Left kidney (tissue), 8 donors: ENCODE data around the gene ZNF829. TPM values are rescaled to one million over a fixed set of nuclear protein-coding genes. Genes with fewer than 3 reads are reported as not detected.

Source experiments
- DNase-seq: peaks from one replicate; pipeline ENCODE4 v3.0.0-alpha.2; 2013
- long read RNA-seq, 8 donors: transcript quantifications; one replicate each; lab custom pipeline, GENCODE V29; 2026
- polyA plus RNA-seq: library from polyadenylated mRNA; unstranded; fragments of 120-200 nt; gene quantifications from one replicate; pipeline ENCODE4 v1.2.1, GENCODE V29; 2013; ENCODE audit not compliant: insufficient read length

The ZNF829 gene
- 9.7 TPM for polyA plus RNA-seq
- long read RNA-seq, donor 1, result 0 reads
- long read RNA-seq, donor 2, result 0 reads
- long read RNA-seq, donor 3, partial matches to known transcripts, result 16 of 16 reads
- long read RNA-seq, donor 3, other reads (novel, unspliced or antisense), result 0 of 16 reads
- long read RNA-seq, donor 4, result 0 reads
- long read RNA-seq, donor 5, result 0 reads
- long read RNA-seq, donor 6, partial matches to known transcripts, result 9 of 9 reads
- long read RNA-seq, donor 6, other reads (novel, unspliced or antisense), result 0 of 9 reads
- long read RNA-seq, donor 7, partial matches to known transcripts, result 11 of 28 reads
- long read RNA-seq, donor 7, other reads (novel, unspliced or antisense), result 17 of 28 reads
- long read RNA-seq, donor 8, result 0 reads

GRCh38 chr19:36915992-36916830 lies at the start of gene ZNF829, which contains the start of gene ZNF568:
Gene ZNF829, minus strand, starts transcription at chr19:36916291. Its CDS starts 1,124 bp downstream, at chr19:36915167.
Gene ZNF568, plus strand, starts transcription at chr19:36916332. Its CDS starts 6,439 bp downstream, at chr19:36922771.
- peak; percentile 87 for DNase-seq

- peak; percentile 31 for DNase-seq
Observed at GRCh38 chr19:36963280-36963679, 47.2 kb upstream of the ZNF829 start.

- DNase-seq, result no peak
Observed at GRCh38 chr19:36962346-36962745, 46.3 kb upstream of the ZNF829 start.

DNA sequence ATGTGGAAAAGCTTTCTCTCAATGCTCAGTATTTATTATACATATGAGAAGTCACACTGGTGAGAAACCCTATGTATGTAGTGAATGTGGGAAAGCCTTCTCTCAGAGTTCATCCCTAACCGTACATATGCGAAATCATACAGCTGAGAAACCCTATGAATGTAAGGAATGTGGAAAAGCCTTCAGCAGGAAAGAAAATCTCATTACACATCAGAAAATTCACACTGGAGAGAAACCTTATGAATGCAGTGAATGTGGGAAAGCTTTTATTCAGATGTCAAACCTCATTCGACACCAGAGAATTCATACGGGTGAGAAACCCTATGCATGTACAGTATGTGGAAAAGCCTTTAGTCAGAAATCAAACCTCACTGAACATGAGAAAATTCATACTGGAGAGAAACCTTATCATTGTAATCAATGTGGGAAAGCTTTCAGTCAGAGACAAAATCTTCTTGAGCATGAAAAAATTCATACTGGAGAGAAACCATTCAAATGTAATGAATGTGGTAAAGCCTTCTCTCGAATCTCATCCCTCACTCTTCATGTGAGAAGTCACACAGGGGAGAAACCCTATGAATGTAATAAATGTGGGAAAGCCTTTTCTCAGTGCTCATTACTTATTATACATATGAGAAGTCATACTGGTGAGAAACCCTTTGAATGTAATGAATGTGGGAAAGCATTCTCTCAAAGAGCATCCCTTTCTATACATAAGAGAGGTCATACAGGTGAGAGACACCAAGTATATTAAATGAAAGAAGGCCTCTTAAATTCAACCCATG lies 34.4 kb upstream of the ZNF829 start:
- no peak for DNase-seq

- peak; percentile 20 for DNase-seq
Observed at GRCh38 chr19:36939153-36939552, 23.1 kb upstream of the ZNF829 start.

GRCh38 chr19:36931684-36932083 lies 15.6 kb upstream of the ZNF829 start:
- no peak for DNase-seq

GRCh38 chr19:36918090-36918489 lies 2.0 kb upstream of the ZNF829 start:
- DNase-seq, result no peak

GRCh38 chr19:36916991-36917390 lies 900 bp upstream of the ZNF829 start:
- peak; percentile 15 for DNase-seq

DNA sequence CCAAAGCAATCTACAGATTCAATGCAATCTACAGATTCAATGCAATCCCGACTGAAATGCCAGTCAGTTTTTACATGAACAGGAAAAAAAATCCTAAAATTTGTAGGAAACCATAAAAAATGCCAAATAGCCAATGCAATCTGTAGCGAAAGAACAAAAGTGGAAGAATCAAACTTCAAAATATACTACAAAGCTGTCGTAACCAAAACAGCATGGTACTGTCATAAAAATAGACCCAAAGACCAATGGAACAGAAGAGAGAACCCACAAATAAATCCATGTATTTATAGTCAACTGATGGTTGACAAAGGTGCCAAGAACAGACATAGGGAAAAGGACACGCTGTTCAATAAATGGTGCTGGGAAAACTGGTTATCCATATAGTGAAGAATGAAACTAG lies 17.7 kb downstream of the ZNF829 start:
- no peak for DNase-seq

GRCh38 chr19:36894849-36895383 lies 21.2 kb downstream of the ZNF829 start:
- DNase-seq, result no peak

- DNase-seq, result no peak
Observed at GRCh38 chr19:36891768-36892357, 24.2 kb downstream of the ZNF829 start.

DNA sequence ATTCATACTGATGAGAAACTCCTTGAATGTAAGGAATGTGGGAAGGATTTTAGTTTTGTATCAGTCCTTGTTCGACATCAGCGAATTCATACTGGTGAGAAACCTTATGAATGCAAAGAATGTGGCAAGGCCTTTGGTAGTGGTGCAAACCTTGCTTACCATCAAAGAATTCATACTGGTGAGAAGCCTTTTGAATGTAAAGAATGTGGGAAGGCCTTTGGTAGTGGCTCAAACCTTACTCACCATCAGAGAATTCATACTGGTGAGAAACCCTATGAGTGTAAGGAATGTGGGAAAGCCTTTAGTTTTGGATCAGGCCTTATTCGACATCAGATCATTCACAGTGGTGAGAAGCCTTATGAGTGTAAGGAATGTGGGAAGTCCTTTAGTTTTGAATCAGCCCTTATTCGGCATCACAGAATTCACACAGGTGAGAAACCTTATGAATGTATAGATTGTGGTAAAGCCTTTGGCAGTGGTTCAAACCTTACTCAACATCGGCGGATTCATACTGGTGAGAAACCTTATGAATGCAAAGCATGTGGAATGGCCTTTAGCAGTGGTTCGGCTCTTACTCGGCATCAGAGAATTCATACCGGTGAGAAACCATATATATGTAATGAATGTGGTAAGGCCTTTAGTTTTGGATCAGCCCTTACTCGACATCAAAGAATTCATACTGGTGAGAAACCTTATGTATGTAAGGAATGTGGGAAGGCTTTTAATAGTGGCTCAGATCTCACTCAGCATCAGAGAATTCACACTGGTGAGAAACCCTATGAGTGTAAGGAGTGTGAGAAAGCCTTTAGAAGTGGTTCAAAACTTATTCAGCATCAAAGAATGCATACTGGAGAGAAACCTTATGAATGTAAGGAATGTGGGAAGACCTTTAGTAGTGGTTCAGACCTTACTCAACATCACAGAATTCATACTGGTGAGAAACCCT lies 38.8 kb downstream of the ZNF829 start:
- DNase-seq, result no peak

DNA sequence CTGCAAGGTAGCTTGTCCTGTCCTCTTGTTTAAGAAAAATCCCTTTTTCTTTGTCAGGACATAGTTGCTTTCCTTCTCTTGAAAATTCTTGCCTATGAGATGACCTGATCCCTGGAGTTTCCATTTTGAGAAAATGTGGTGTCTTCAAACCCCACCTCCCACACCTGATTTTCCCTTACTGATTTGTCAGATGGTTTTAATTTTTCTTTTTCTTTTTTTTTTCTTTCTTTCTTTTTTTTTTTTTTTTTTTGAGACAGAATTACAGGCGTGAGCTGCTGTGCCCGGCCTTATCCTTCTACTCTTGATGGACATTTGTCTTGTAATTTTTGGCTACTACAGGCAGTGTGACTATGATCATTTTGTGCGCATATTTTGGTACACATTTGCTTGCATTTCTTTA lies 64.2 kb downstream of the ZNF829 start:
- no peak for DNase-seq

GRCh38 chr19:36850559-36851442 lies 65.3 kb downstream of the ZNF829 start, which contains the start of gene ZNF345:
Gene ZNF345, plus strand, starts transcription at chr19:36850876. Its CDS starts 25,955 bp downstream, at chr19:36876831.
- peak; percentile 97 for DNase-seq

GRCh38 chr19:36849701-36850558 lies 66.2 kb downstream of the ZNF829 start:
- peak; percentile 91 for DNase-seq

DNA sequence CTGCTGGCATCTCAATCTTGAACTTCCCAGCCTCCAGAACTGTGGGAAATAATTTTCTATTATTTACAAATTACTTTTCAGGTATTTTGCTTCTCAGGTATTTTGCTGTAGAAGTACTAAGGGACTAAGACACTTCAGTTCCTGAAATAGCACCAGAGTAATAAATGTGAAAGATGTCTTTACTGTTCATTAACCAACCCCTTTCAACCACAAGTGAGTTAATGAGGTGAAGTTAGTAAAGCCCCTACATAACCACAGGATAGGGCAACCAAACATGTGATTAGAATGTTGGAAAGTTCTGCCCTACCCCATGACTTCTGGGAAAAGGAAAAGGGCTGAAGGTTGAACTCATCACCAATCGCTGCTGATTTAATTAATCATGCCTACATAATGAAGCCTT lies 68.1 kb downstream of the ZNF829 start:
- no peak for DNase-seq

DNA sequence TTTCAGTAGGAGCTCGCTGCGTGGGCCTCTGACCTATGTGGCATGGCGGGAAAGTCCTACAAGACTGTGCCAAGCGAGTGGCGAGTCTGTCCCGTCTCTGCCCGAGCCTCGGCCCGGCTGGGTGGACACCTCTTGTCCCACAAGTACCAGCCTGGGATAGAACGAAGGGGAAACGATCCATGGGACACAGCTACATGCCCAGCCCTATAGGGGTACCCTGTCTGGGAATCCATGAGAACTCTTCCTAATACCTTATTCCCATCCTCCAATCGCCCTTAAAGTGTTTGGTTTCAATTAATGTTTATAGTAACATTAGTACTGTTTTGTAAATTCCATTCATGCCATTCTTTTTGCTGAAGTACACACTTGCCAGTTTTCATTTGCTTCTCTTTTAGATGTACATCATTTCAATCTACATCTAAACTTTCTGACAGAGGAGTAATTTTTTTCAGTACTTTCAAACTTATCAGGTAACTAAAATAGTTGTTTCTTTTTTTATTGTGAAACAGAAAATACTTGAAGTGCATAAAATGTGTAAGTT lies 77.2 kb downstream of the ZNF829 start:
- peak; percentile 30 for DNase-seq
